Endothelial cell of hepatic sinusoid (primary cell): ENCODE measurements around the gene EPPIN.

ENCODE experiments used
- in situ Hi-C: cut with HindIII; loops from 2 replicates; pipeline ENCODE4 v1.10.0; 2017; ENCODE audit warnings: low sequenced_read_pairs

The EPPIN gene

DNA sequence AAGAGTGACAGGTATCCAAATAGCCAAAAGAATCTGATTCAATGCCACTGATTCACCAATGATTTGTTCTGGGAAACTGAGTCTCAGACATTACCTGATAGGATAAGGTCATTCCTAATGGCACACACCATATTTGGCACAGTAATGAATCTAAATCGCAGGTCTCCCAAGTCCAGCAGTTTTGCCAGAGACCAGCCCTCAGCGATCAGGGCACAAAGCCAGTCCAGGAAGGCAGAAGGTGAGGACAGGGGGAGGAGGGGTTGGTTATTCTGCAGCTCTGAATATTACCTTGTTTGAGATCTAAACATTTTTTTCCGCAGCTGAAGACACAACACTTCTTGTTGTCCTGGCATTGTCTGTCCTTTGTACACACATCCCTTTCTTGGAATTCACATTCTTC, 1.9 kb downstream of the EPPIN start:
- in situ Hi-C loops: no loop called here

DNA sequence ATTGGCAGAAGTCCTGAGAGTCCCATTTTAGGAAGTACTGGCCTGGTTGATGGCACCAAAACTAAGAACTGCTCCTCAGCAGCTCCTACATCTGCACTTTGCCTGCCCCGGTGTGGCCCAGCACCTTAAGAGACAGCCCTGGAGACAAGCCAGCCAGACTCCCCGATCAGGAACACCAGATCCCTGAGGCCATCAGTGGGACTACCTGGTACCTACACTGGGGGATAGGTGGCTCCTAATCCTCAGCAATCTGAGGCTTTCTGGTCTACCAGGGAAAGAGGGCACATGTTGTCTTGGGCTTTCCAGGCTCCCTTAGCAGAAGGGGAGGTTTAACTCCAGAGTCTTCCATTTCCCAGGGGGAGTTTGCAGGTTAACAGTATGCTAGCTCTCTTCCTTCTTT, 7.8 kb downstream of the EPPIN start, which contains the start of gene WFDC6:
Gene WFDC6 (minus strand): TSS at position 101 of the 400 bp plus-strand sequence. CDS start 75 bp downstream, at position 26.
- in situ Hi-C loops: no loop called here

DNA sequence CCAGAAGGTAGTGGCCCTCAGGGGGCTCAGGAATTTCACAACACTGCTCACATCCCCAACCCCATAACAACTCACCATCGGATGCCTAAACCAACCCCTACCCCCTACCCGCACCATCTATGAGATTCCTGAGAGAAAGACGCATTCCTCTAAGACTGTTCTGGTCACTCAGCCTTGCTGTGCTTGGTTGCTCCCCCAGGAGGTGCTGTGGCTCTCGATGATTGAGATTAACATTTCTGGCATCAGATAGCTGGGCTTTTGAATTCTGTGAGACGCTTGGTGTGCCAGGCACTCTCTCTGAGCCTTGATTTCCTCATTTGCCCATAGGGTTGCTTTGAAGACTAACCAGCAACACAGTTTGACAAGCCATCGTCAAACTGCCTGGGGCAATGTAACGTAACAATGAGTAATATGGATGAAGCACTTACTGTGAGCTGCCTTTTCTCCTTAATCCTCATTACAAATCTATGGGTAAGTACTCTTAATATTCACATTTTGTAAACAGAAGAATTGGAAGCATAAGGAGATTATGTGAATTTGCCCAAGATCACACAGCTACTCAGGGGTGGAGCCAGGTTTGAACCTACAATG, 8.9 kb downstream of the EPPIN start:
- in situ Hi-C loops: no loop called here

DNA sequence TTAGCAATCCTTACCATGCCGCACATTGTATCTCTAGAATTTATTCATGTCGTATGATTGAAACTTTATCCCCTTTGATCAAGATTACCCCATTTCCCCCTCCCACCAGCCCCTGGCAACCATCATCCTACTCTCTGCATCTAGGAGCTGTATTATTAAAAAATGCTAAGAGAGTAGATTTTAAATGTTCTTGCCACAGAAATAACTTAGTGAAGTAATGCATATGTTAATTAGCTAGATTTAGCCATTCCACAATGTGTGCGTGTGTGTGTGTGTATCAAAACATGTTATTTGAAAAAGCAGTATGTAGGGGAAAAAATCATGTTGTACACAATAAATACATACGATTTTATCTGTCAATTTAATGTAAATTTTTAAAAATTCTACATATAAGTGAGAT, 19.9 kb downstream of the EPPIN start:
- in situ Hi-C loops: no loop called here

DNA sequence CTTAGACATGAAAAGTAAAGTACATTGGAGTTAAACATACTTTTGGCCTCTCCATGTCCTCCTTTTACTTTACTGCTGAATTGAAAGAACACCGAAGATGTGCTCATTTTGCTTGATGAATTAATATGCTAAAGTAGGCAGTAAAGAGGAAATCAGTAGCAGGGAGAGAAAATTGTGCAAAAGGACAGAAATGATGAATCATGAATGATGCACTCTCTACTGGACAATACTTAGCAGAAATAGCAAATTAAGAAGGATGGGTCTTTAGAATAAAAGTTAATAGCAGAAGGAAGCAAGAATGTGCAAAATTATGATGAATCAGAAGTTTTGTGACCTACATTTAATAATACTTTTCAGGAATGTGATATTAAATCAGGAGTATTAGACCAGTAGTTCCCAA, 23.4 kb downstream of the EPPIN start:
- in situ Hi-C loops: no loop called here

DNA sequence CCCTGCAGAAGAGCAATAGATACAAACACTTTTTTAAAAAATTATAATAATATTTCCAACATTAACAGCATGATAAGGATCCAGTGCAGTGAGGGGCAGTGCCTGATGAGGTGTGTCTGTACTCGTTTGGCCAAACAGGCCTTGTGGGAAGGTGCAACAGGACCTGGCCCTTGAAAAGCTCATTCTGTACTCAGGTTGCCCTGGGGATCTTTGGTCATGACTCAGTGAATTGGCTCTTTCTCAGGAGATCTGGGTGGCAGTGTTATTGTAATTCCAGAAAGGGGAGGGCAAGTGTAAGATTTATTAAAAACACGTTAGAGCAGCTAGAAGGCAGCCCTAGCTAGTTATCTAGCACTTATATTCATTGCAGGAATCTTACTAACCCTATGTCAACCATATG, 28.9 kb downstream of the EPPIN start:
- in situ Hi-C loops: no loop called here

DNA sequence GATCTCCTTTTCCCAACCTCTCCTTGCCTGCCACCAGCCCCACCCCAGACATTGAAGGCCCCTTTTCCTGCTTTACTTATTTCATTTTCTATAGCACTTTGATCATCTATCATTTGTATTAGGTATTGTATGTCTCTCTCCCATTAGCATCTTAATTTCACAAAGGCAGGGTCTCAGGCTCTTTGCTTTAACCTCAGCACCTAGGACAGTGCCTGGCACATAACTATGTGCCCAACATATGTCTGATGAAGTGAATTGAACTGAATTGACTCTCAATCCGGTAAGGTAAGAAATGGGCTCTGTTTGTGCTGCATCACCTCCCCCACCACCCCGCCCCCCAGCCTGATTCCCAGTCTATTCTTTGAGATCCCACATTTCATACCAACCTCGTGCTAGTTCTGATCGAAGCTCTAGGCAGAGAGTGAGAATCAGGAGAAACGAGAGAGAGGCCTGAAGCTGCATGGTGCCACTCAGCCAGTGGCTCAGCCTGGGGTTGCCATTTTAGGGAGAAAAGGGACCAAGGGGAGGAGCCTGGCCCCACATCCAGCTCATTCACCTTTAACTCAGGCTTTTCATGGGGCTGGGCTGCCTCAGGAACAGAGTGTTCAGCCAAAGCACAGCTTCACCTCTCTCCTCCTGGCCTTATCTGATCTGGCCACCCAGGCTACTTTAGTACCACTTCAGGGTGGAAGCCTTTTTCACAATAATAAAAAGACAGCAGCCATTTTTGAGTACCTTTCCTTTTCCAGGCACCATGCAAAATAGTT, 31.9 kb downstream of the EPPIN start, which contains the start of gene SPINT3:
Gene SPINT3 (minus strand): TSS at position 476 of the 767 bp plus-strand sequence. CDS start 14 bp downstream, at position 462.
- in situ Hi-C loops: no loop called here

DNA sequence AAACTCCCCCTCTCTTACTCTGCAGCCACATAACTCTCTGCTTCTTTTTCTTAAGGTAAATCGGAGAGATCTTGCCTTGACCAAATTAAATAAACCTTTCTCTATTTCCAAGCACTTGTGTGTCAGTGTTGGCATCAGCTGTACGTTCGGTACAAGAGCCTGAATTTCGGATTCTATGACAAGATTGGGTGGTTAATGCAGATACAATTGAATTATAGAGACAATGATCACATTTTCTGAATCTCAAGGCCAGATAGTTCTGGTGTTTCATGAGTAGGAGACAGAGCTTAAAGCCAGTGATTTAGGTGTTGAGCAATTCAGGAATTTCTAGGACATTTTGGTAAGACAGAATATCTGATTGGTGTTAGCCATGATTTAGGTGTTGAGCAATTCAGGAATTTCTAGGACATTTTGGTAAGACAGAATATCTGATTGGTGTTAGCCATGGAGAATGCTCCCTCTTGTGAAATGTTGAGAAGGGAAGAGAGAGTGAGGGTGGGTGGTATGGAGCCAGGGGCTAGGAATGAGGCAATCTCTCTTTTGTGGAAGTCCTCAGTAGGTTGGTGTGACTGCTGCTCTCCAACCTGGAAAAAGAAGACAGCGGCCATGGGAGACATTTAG, 36.8 kb downstream of the EPPIN start:
- in situ Hi-C loops: no loop called here

DNA sequence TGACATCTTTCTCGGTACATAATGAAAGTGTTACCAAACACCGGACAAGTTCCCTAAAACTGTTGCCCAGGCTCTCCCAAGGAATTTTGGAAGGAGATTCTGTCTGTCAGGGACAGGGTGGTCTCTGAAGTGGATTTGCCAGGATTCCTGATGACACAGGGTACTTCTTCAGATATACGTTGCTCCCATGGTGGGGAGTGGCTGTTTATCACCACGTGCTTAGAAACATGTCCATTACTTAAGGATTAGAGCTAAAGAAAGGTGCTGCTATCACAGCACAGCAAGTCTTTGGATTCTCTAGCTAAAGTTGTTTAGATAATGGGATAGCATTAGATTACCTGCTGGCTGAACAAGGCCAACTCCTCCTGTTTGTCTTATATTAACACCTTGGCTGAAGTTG, 38.1 kb downstream of the EPPIN start:
- in situ Hi-C loops: no loop called here

DNA sequence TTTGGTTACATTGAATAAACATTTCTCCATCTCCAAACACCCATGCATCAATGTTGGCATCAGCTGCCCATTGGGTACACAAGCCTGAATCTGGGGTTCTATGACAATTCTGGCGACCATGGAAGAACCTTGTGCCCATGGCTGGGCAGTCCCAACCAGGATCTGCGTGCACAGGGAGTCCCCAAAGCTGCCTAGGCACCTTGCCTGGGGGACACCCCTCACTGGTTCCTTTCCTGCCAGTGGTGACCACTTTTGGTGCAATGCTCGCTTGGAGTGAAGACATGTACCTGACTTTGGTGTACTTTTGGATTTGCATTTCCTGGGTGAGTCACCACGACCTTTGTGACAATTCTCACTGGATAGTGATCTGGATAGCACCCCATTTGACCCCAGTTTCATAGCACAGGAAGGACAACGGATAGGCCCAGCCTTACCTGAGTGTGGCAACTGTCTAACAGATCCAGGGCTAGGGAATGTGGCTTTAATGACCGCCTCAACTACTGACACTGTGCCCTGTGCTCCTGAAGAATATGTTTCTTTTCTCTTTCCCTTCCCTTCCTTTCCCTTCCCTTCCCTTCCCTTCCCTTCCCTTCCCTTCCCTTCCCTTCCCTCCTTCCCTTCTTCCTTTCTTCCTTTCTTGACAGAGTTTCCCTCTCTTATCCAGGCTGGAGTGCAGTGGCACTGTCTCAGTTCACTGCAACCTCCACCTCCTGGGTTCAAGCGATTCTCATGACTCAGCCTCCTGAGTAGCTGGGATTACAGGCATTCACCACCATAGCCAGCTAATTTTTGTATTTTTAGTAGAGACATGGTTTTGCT, 38.9 kb downstream of the EPPIN start:
- in situ Hi-C loops: no loop called here

DNA sequence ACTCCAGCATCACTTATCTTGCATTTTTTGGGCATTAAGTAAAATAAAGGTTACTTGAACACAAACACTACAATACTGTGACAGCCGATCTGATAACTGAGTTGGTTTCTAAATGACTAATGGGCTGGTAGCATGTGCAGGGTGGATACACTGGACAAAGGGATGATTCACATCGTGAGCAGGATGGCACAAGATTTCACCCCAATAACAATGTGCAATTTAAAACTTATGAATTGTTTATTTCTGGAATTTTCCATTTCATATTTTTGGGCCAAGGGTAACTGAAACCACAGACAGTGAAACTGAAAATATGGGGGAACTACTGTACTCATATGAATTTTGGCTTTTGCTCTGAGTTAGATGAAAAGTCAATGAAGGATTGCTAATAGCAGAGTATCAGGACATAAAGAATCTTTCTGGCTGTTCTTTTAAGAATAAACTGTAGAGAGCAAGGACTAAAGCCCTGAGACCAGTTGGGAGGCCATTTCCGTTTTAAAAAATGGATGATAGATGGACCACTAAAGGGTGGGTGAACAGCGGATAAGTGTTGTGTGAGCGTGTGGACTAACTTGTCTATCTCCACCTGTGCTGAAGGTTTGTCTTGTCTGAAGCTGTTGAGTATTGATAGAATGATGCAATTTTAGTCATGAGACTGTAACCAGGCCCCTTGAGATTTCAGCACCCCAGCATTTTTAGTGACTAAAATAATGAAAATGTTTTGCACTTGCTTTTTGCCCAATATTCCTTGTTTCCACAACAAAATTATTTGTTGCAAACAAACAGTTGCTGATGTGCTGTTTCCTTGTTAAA, 40.0 kb downstream of the EPPIN start:
- in situ Hi-C loops: no loop called here

DNA sequence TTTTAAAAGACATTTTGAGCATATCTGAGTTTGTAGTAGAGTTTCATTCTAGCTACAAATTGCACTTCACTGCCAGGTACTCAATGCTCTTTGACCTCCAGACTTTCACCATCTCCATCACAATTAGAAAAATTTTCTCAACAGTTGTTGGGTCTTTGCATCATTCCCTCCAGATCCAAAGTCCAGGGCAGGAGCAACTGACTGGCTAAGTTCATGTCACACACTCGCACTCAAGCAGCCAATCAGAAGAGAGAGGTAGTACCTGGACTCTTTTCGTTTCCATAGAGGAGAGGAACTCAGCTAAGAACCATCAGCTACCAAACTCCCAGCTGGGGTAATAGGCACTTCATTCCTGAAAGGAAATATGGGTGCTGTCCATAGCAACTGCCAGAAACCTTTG, 40.8 kb downstream of the EPPIN start:
- in situ Hi-C loops: no loop called here

DNA sequence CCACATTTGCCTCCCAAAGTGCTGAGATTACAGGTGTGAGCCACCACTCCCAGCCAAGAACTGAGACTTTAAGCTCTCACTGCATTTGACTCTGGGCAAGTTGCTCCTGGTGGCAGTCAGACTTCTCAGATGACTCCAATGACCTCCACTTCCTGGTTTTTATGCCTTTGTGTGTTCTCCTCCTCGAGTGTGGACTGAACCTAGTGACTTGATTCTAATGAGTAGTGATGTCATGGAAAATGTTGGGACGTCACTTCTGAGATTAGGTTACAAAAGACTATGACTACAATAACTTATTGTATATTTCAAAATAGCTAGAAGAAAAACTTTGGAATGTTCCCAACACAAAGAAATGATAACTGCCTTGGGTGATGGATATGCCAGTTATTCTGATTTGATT, 43.8 kb downstream of the EPPIN start:
- in situ Hi-C loops: no loop called here

DNA sequence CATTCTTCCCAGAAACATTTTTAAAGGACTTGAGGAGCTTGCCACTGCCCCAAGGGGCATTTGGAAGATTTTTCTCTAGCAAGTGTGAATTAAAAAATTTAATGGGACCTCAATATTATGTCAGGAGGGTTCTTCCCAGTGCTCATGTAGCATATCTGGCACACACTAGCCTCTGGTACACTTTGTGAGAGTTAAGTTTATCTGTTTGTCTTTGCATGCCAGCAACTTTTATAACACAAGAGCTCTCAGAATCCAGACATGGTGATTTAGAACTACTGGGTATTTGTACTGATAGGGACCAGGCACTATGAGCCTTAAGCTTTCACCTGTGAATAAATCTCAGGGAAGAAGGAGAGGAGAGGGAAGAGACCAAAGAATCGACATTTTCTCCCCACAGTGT, 44.6 kb downstream of the EPPIN start:
- in situ Hi-C loops: no loop called here

DNA sequence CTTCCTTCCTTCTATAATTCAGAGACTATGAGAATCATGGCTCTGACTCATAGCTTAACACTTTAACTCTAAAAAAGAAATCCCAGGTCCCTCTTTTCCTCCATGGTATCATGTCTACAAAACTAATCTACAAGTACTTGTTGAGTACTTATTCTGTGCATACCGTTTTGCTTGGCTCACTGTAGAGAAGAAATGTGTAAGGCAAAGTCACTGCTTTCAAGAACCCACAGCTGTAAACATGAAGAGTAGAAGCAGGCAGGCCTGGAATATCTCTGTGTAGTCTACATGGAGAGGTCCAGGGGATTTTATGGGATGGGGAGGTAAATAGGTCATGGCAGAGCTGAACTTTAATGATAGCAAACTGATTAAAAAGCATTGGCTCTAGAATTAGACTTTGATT, 45.6 kb downstream of the EPPIN start:
- in situ Hi-C loops: no loop called here

DNA sequence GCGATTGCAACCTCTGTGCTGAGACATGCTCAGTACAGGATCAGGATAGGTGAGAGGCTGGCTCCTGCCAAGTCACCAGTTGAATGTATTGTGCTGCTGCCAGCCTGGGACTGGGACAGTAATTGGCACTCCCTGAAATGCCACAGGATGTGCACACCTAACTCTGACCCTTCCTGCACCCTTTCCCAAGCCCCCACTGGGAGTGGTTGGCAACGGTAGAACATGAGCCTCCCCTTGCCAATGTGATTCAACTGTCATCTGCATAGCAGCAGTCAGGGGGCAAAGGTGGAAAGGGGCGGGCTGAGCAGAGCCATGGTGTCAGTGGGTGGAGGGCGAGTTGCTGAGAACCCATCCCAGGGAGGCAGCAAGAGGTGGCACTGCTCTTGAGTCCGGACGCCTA, 47.2 kb downstream of the EPPIN start:
- in situ Hi-C loops: no loop called here

DNA sequence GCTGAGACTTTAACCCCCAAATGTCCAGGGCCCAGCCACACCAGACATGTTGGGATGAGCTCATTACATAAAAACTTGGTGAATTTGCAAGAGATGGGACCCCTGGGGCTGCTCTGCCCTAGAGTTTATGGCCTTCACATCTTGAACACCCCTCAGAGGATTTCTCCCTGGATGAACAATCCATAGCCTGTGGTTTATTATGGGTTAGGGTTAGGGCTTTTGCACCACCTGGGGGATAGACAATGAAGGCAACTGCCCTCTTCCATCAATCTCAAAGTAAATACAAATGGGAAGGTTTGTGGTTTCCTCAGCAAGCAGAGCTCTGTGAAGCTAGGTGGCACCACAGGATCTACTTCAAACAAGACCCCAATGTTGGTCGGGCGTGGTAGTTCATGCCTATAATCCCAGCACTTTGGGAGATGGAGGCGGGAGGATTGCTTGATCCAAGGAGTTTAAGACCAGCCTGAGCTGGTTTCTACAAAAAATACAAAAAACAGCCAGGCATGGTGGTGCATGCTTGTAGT, 49.2 kb downstream of the EPPIN start:
- in situ Hi-C loops: loop anchor here (25.0 kb wide), 1 partner anchor 214 kb away; the partner anchor contains the start of genes SPINT4, WFDC10B and WFDC13

DNA sequence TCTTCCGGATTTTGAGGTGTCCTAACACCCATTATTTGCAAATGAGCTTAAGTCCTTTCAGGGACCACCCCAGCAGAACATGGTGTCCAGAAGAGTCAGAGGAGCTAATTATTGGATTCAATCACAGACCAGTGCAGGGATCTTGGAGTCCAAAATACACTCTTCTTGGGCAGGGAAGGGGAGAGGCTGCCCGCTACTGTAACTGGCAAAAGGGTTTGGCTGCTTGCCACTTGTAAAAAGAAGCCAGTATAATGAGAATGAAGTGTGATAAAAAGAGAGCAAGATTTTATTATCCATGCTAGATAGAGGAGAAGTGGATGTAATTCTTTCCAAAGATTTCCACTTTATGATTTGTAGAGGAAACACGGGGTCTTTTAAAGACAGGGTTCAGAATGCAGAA, 51.0 kb downstream of the EPPIN start:
- in situ Hi-C loops: loop anchor here (25.0 kb wide), 1 partner anchor 216 kb away; the partner anchor contains the start of genes SPINT4, WFDC10B and WFDC13

DNA sequence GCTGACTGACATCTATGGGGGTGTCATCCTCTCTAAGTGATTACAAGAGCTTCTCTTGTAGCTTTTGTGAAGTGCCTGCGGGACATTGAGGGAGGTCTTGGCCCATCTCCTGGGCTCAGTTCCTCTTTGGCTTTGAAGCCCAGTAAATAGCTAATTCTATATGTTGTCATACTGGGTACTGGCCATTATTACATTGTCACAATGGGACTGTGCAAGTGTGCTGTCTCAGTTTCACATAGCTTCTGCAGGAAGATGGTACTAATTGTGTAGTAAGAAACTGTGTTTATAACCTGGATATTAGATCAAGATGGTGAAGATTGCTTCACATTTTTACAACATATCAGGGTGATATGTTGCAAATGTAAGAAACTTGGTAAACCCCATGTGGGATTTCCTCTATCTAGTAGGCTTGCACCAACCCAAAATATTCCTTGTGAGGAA, 51.7 kb downstream of the EPPIN start:
- in situ Hi-C loops: loop anchor here (25.0 kb wide), 1 partner anchor 217 kb away; the partner anchor contains the start of genes SPINT4, WFDC10B and WFDC13
